ENCODE data around the gene PHLDB2. TPM values are rescaled to one million over a fixed set of nuclear protein-coding genes. Genes with fewer than 3 reads are reported as not detected.

Gene PHLDB2
- polyA plus RNA-seq, 2 of the 4 experiments (the other 2 are of a cell fraction): 39.5 to 50.6 TPM

- TF ChIP-seq, protein P1, sequence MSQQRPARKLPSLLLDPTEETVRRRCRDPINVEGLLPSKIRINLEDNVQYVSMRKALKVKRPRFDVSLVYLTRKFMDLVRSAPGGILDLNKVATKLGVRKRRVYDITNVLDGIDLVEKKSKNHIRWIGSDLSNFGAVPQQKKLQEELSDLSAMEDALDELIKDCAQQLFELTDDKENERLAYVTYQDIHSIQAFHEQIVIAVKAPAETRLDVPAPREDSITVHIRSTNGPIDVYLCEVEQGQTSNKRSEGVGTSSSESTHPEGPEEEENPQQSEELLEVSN (IDR thresholded peaks at IDR 0.05; ENCODE audit: borderline replicate concordance, low read depth): no peak
- TF ChIP-seq CBX8 (IDR thresholded peaks at IDR 0.05) (no peak), POLR2A (IDR thresholded peaks at IDR 0.05; ENCODE audit: low read length) (no peak), MYC (IDR thresholded peaks at IDR 0.05; ENCODE audit: borderline replicate concordance, low read length) (no peak), JUN (IDR thresholded peaks at IDR 0.05) (no peak; a peak in 1 of 5 replicates), FOSB (CRISPR knock-in tag; IDR thresholded peaks at IDR 0.05) (no peak), NFE2L2 (conservative IDR thresholded peaks at IDR 0.05; ENCODE audit: low read length) (no peak), RARB (CRISPR knock-in tag; IDR thresholded peaks at IDR 0.05) (no peak), SMC3 (IDR thresholded peaks at IDR 0.05) (0 out of 3 replicates have a peak, but pooled peaks have one; percentile 11), FOSL2 (IDR thresholded peaks at IDR 0.05) (peak; percentile 47), FOSL2 (CRISPR knock-in tag; IDR thresholded peaks at IDR 0.05) (peak; percentile 86), GATA3 (IDR thresholded peaks at IDR 0.05; ENCODE audit: borderline replicate concordance) (no peak), KDM5A (IDR thresholded peaks at IDR 0.05) (no peak), PBX3 (IDR thresholded peaks at IDR 0.05) (no peak), BCL3 (IDR thresholded peaks at IDR 0.05) (no peak), HOXA7 (CRISPR knock-in tag; IDR thresholded peaks at IDR 0.05) (no peak), HOXB13 (CRISPR knock-in tag; IDR thresholded peaks at IDR 0.05; ENCODE audit: low read depth) (no peak), ZNF302 (CRISPR knock-in tag; IDR thresholded peaks at IDR 0.05) (no peak), EHF (CRISPR knock-in tag; IDR thresholded peaks at IDR 0.05) (no peak)
- TF ChIP-seq, protein P2, sequence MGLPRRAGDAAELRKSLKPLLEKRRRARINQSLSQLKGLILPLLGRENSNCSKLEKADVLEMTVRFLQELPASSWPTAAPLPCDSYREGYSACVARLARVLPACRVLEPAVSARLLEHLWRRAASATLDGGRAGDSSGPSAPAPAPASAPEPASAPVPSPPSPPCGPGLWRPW (IDR thresholded peaks at IDR 0.05): no peak
Measured at GRCh38 chr3:111846717-111847116, 12.3 kb upstream of the PHLDB2 start (continued).

DNA sequence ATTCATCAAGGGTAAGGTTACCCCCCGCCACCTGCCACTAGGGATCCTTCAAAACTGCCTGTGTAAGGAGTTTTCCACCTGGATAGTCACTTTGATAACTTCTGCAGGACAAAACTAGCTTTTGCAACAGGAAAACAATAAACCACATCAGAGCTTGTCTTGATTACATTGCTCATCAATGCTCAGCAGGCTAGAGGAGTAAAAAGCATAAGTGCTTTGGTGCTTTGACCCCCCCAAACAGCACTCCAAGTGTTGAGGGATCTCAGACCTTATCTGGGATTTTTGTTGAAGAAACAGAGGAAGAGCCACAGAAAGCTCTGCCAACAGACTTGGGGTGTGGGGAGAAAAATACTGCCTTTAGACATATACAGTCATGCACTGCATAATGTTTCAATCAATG, 10.8 kb upstream of the PHLDB2 start:
- Histone ChIP-seq H3K27ac (peak overlapping the region in 1 of 2 experiments; percentile 58; a peak in 3 of 6 replicates), H3K4me1 (peaks cover 55% of the 10 kb centered on the region), H3K9me3 (no peaks in the 10 kb centered on the region), H3K4me2 (no peak overlapping the region), H3K4me3 (no peak overlapping the region)
- TF ChIP-seq GATA3 (IDR thresholded peaks at IDR 0.05; ENCODE audit: borderline replicate concordance): no peak
- no peak for TF ChIP-seq CHD4 (IDR thresholded peaks at IDR 0.05; ENCODE audit: borderline replicate concordance)
- TF ChIP-seq RFX5 (IDR thresholded peaks at IDR 0.05): no peak
- no peak for TF ChIP-seq PBX3 (IDR thresholded peaks at IDR 0.05)
- TF ChIP-seq TP53 (CRISPR knock-in tag; IDR thresholded peaks at IDR 0.05): no peak
- TF ChIP-seq ESRRA (IDR thresholded peaks at IDR 0.05; ENCODE audit: borderline replicate concordance, low read length): no peak
- no peak for TF ChIP-seq NFE2L2 (conservative IDR thresholded peaks at IDR 0.05; ENCODE audit: low read length)
- TF ChIP-seq RCOR1 (IDR thresholded peaks at IDR 0.05; ENCODE audit: low read depth, low read length): no peak
- no peak for TF ChIP-seq PHF8 (IDR thresholded peaks at IDR 0.05; ENCODE audit: borderline replicate concordance, low read depth)
- no peak for TF ChIP-seq SREBF2 (IDR thresholded peaks at IDR 0.05)
- TF ChIP-seq RARB (CRISPR knock-in tag; IDR thresholded peaks at IDR 0.05): no peak
- ATAC-seq: no peak
- WGBS (ENCODE audit: missing lambda C conversion rate): 86% methylated on average over 1 of the region's 1 CpG
- no peak for DNase-seq (ENCODE audit: low read depth in 1 of 2, low spot score in 1 of 2)
- ChIA-PET POLR2A (no interaction called here), CTCF (interaction anchor here (1.3 to 3.2 kb wide), 4 partner anchors 10 to 131 kb away, joined by 6 to 18 read pairs (median 7); partner anchors contain the start of gene PHLDB2)
- no peak for FAIRE-seq
